Neutrophil (primary cell): ENCODE results near the gene KDM2A.
"Not testable (repeated sequence)": the region's sequence is repeated elsewhere in the genome, so short reads cannot be mapped to it uniquely, and the experiment has no call there.

Experiments
- H3K27ac ChIP-seq: fragments of 200-600 bp; sonication (generic); 2 replicates; pipeline ENCODE4 v1.5.1; 2016; ENCODE audit warnings: mild to moderate bottlenecking, moderate library complexity
- H3K27me3 ChIP-seq: fragments of 200-600 bp; sonication (generic); 2 replicates; pipeline ENCODE4 v1.6.0; 2016; ENCODE audit warnings: mild to moderate bottlenecking
- H3K36me3 ChIP-seq: fragments of 200-600 bp; sonication (generic); 2 replicates; pipeline ENCODE4 v1.5.1; 2017
- H3K4me1 ChIP-seq, 2 experiments: fragments of 200-600 bp in 1 of 2; sonication (generic) in 1 of 2; 1 replicate in 1 of 2; 2 replicates in 1 of 2; pipeline versions ENCODE4 v1.5.1 to v1.6.1; 2013 to 2016; ENCODE audit warnings: low read depth in 1 of 2, low read length in 1 of 2, mild to moderate bottlenecking in 1 of 2, moderate library complexity in 1 of 2; ENCODE audit not compliant: control insufficient read depth in 1 of 2, insufficient read depth in 1 of 2
- H3K4me3 ChIP-seq, 2 experiments: fragments of 200-600 bp in 1 of 2; sonication (generic) in 1 of 2; 1 replicate in 1 of 2; 2 replicates in 1 of 2; pipeline ENCODE4 v1.5.1; 2013 to 2016; ENCODE audit warnings: low read depth in 1 of 2, low read length in 1 of 2, mild to moderate bottlenecking in 1 of 2, moderate library complexity in 1 of 2
- H3K9me3 ChIP-seq: fragments of 200-600 bp; sonication (generic); 2 replicates; pipeline ENCODE4 v1.5.1; 2016
- TF ChIP-seq, protein P1 (sequence below): fragments of 200-600 bp; sonication (generic); IDR thresholded peaks from 2 replicates; pipeline ENCODE4 v1.5.1; 2016; ENCODE audit warnings: antibody characterized with exemption

The KDM2A gene

GRCh38 chr11:67254798-67255197, 135.7 kb downstream of the KDM2A start:
- Histone ChIP-seq H3K27me3 (no peaks in the 10 kb centered on the region), H3K36me3 (peaks cover 85% of the 10 kb centered on the region), H3K27ac (no peak overlapping the region), H3K9me3 (no peaks in the 10 kb centered on the region), H3K4me1 (no peaks in the 10 kb centered on the region), H3K4me3 (no peak overlapping the region)
- TF ChIP-seq, protein P1, sequence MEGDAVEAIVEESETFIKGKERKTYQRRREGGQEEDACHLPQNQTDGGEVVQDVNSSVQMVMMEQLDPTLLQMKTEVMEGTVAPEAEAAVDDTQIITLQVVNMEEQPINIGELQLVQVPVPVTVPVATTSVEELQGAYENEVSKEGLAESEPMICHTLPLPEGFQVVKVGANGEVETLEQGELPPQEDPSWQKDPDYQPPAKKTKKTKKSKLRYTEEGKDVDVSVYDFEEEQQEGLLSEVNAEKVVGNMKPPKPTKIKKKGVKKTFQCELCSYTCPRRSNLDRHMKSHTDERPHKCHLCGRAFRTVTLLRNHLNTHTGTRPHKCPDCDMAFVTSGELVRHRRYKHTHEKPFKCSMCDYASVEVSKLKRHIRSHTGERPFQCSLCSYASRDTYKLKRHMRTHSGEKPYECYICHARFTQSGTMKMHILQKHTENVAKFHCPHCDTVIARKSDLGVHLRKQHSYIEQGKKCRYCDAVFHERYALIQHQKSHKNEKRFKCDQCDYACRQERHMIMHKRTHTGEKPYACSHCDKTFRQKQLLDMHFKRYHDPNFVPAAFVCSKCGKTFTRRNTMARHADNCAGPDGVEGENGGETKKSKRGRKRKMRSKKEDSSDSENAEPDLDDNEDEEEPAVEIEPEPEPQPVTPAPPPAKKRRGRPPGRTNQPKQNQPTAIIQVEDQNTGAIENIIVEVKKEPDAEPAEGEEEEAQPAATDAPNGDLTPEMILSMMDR: no peak

DNA sequence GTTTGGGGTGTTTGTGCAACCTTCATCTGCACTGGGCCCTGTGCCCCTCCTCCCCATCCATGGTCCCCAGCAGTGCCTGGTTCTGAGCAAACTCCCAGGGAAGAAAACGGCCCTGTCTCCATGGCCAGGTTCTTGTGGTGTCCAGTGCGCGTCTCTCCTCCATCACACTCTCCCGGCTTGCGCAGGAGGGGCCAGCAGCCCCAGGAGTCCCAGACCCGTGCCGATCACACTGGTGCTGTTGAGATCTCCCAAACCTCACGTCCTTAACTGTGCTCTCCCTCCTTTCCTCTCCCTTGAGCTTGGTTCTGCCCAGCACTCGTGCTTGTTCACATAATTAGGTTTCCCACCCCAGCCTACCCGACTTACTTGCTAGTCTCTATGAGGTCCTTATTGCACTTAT, 136.3 kb downstream of the KDM2A start:
- no peaks in the 10 kb centered on the region for H3K9me3 ChIP-seq
- no peak overlapping the region for H3K4me3 ChIP-seq
- peaks cover 79% of the 10 kb centered on the region for H3K36me3 ChIP-seq
- H3K27me3 ChIP-seq: peaks cover 2% of the 10 kb centered on the region
- H3K27ac ChIP-seq: no peak overlapping the region
- no peaks in the 10 kb centered on the region for H3K4me1 ChIP-seq
- TF ChIP-seq, protein P1: no peak

DNA sequence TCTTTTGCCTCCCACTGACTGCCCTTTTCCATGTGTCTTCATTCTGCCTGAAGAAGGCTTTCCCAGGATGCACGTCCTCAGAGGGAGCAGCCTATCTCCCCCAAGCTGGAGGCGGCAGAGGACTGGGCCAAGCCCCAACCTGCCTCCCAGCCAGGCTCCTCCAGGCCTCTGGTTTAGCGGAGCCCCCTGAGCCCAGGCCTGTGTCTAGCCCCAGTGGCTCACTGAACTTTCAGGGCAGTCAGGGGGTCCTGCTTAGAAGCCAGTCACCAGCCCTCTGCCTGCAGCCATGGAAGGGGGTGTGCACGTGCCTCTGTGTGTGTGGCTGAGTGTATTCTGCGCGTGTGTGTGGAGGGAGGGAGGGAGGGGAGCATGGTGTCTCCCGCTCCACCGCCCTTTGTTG, 136.8 kb downstream of the KDM2A start:
- Histone ChIP-seq H3K36me3 (peaks cover 74% of the 10 kb centered on the region), H3K27me3 (peaks cover 7% of the 10 kb centered on the region), H3K27ac (no peak overlapping the region), H3K4me3 (no peak overlapping the region), H3K9me3 (no peaks in the 10 kb centered on the region), H3K4me1 (no peaks in the 10 kb centered on the region)
- TF ChIP-seq, protein P1: no peak

GRCh38 chr11:67256477-67257135, 137.5 kb downstream of the KDM2A start:
- peaks cover 67% of the 10 kb centered on the region for H3K36me3 ChIP-seq

DNA sequence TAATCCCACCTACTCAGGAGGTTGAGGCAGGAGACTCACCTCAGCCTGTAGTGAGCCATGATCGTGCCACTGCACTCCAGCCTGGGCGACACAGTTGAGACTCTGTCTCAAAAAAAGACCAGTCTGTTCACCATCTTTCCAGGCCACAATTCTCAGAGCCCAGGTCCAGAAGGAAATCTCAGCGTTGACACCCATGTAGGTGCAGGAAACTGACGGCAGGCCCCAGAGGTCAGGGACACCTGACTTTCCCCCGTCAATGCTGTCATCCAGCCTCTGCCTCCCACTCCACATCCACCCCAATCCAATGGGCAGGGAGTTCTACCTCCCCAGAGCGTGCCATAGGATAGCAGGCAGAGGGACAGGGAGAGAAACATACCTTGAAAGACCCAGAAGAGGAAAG, 141.3 kb downstream of the KDM2A start:
- Histone ChIP-seq H3K27ac (no peak overlapping the region), H3K4me1 (peaks cover 21 to 32% of the 10 kb centered on the region in 2 experiments), H3K27me3 (peaks cover 21% of the 10 kb centered on the region), H3K4me3 (no peak overlapping the region), H3K36me3 (peaks cover 29% of the 10 kb centered on the region), H3K9me3 (no peaks in the 10 kb centered on the region)
- TF ChIP-seq, protein P1: no peak

More at GRCh38 chr11:67256477-67257135, 137.5 kb downstream of the KDM2A start:
- H3K4me3 ChIP-seq: no peak overlapping the region
- H3K4me1 ChIP-seq: peaks cover under 1 to 6% of the 10 kb centered on the region in 2 experiments
- peak overlapping the region; percentile 15 for H3K27ac ChIP-seq
- TF ChIP-seq, protein P1: no peak
- peaks cover 14% of the 10 kb centered on the region for H3K27me3 ChIP-seq
- no peaks in the 10 kb centered on the region for H3K9me3 ChIP-seq

DNA sequence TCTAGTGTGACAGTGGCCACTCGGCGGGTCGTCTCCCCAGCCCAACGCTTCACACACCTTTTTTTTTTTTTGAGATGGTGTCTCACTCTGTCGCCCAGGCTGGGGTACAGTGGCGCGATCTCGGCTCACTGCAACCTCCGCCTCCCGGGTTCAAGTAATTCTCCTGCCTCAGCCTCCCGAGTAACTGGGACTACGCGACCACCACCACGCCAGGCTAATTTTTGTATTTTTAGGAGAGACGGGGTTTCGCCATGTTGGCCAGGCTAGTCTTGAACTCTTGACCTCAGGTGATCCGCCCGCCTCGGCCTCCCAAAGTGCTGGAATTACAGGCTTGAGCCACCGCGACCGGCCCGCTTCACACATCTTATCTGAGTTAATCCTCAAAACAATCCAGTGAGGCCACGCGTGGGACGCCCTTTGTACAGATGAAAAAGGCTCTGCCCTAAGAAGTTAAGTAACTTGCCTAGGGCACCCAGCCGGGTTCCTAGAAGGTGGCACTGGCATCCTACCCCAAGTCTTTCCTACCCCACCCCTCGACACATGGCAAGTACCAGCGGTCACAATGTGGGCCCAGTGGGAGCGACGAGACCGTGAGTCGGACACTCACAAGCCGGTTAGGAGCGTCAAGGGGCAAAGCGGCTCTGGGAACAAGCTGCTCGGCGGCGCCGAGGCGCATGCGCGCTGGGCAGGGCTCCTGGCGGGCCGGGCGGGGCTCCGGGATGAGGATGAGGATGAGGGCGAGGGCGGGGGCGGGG, 142.0 kb downstream of the KDM2A start:
- not testable (repeated sequence) for H3K27ac ChIP-seq, H3K9me3 ChIP-seq
- Histone ChIP-seq H3K27me3 (peaks cover 21% of the 10 kb centered on the region), H3K4me1 (peaks cover 28 to 39% of the 10 kb centered on the region in 2 experiments), H3K4me3 (peak overlapping the region in 1 of 2 experiments; percentile 18), H3K36me3 (peaks cover 22% of the 10 kb centered on the region)
